Peyer's patch (tissue), 4 donors: Measurements from ENCODE around the gene NAV1. TPM values are rescaled to one million over a fixed set of nuclear protein-coding genes. Genes with fewer than 3 reads are reported as not detected.

ENCODE experiments used
- DNase-seq, 3 donors: peaks; one replicate each; pipeline ENCODE4 v3.0.0-alpha.2; 2017 to 2019
- H3K27ac ChIP-seq, 4 donors: fragments of 200-600 bp; sonication (generic); one replicate each; pipeline ENCODE4 v1.5.1; 2016 to 2019
- H3K27me3 ChIP-seq, 2 donors: fragments of 200-600 bp; sonication (generic); one replicate each; pipeline ENCODE4 v1.5.1; 2019
- H3K36me3 ChIP-seq, 3 donors: fragments of 200-600 bp; sonication (generic); one replicate each; pipeline ENCODE4 v1.5.1; 2016 to 2019
- H3K4me1 ChIP-seq, 4 donors: fragments of 200-600 bp; sonication (generic); one replicate each; pipeline ENCODE4 v1.5.1; 2016 to 2019
- H3K4me3 ChIP-seq, 4 donors: fragments of 200-600 bp; sonication (generic); 1 replicate in 3 of 4; 2 replicates in 1 of 4; pipeline ENCODE4 v1.5.1; 2016 to 2019; ENCODE audit warnings: mild to moderate bottlenecking in 1 of 4
- H3K9me3 ChIP-seq, 4 donors: fragments of 200-600 bp; sonication (generic); one replicate each; pipeline ENCODE4 v1.5.1; 2016 to 2019; ENCODE audit warnings: mild to moderate bottlenecking in 1 of 4
- POLR2A ChIP-seq, 2 donors: fragments of 450-650 bp; IDR thresholded peaks; one replicate each; pipeline ENCODE4 v1.5.1; 2017; ENCODE audit warnings: antibody characterized with exemption in 2 of 2, mild to moderate bottlenecking in 2 of 2, moderate library complexity in 2 of 2
- total RNA-seq, 4 donors: library from RNA; depleted of rRNA; stranded (reverse); fragments of >200 nt; gene quantifications; one replicate each; pipeline ENCODE4 v1.1.0, GENCODE V29; 2016
- TF ChIP-seq, protein P1 (sequence below), 6 experiments: fragments of 450-650 bp in 4 of 6; fragments of 200-600 bp in 2 of 6; sonication (generic) in 1 of 6; IDR thresholded peaks; one replicate each; pipeline ENCODE4 v1.5.1; 2017 to 2019; ENCODE audit warnings: antibody characterized with exemption in 6 of 6, mild to moderate bottlenecking in 3 of 6, moderate library complexity in 1 of 6

The NAV1 gene
- total RNA-seq, 4 donors from 2014 or later, result 6.7 to 47.9 (median 14.9) TPM

- Histone ChIP-seq H3K27me3 (no peaks in the 10 kb centered on the region), H3K9me3 (no peaks in the 10 kb centered on the region), H3K4me1 (peaks cover 0 to 4% (median 0%) of the 10 kb centered on the region in 4 donors), H3K27ac (no peak overlapping the region), H3K36me3 (no peaks in the 10 kb centered on the region), H3K4me3 (no peak overlapping the region)
- no peak for DNase-seq
- no peak for TF ChIP-seq POLR2A (IDR thresholded peaks at IDR 0.05)
- TF ChIP-seq, protein P1, sequence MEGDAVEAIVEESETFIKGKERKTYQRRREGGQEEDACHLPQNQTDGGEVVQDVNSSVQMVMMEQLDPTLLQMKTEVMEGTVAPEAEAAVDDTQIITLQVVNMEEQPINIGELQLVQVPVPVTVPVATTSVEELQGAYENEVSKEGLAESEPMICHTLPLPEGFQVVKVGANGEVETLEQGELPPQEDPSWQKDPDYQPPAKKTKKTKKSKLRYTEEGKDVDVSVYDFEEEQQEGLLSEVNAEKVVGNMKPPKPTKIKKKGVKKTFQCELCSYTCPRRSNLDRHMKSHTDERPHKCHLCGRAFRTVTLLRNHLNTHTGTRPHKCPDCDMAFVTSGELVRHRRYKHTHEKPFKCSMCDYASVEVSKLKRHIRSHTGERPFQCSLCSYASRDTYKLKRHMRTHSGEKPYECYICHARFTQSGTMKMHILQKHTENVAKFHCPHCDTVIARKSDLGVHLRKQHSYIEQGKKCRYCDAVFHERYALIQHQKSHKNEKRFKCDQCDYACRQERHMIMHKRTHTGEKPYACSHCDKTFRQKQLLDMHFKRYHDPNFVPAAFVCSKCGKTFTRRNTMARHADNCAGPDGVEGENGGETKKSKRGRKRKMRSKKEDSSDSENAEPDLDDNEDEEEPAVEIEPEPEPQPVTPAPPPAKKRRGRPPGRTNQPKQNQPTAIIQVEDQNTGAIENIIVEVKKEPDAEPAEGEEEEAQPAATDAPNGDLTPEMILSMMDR (IDR thresholded peaks at IDR 0.05), result no peak
These were observed 16.1 kb downstream of the NAV1 start for GRCh38 chr1:201554789-201555592.

GRCh38 chr1:201555593-201555945, 16.6 kb downstream of the NAV1 start:
- Histone ChIP-seq H3K36me3 (no peaks in the 10 kb centered on the region), H3K27me3 (no peaks in the 10 kb centered on the region), H3K9me3 (no peaks in the 10 kb centered on the region), H3K4me3 (no peak overlapping the region), H3K4me1 (peaks cover 0 to 4% (median 0%) of the 10 kb centered on the region in 4 donors), H3K27ac (no peak overlapping the region)
- TF ChIP-seq, protein P1 (IDR thresholded peaks at IDR 0.05), result no peak
- no peak for TF ChIP-seq POLR2A (IDR thresholded peaks at IDR 0.05)
- DNase-seq, result no peak

DNA sequence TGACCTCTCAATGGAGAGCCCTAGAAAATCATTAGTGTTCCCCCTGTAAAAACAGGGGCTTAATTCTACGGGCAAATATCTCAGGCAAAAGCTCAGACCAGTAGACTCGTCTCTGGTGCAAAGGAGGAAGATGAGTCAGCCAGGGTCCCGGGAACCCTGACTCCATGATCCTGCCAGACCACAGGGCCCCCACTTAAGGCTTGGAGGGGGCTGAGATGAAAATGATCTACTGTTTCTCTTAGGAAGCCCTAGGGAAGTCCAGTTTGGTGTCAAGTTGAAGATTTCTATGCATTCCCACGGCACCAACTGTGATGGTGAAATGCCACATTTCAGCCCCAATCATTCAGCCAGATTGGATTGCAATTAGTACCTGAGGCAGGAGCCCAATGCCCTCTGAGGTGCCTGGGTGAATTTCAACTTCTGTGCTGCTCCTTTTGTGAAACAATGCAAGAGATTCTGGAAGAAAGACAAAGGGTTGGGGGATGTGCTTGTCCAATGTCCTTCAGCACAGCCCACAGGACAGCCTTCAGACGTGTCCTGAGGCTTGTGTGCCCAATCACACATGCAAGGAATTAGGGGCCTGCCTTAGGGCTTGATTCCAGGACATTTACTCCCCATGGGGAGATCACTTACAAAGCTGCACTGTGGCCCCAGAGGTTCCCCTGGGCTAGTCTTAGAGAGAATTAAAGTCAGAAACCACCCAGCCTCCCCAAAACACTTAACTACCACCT, 18.1 kb downstream of the NAV1 start:
- Histone ChIP-seq H3K27ac (no peak overlapping the region), H3K27me3 (no peaks in the 10 kb centered on the region), H3K9me3 (no peaks in the 10 kb centered on the region), H3K4me3 (no peak overlapping the region), H3K36me3 (no peaks in the 10 kb centered on the region), H3K4me1 (peaks cover 0 to 4% (median 0%) of the 10 kb centered on the region in 4 donors)
- DNase-seq, result no peak
- TF ChIP-seq, protein P1 (IDR thresholded peaks at IDR 0.05), result no peak

DNA sequence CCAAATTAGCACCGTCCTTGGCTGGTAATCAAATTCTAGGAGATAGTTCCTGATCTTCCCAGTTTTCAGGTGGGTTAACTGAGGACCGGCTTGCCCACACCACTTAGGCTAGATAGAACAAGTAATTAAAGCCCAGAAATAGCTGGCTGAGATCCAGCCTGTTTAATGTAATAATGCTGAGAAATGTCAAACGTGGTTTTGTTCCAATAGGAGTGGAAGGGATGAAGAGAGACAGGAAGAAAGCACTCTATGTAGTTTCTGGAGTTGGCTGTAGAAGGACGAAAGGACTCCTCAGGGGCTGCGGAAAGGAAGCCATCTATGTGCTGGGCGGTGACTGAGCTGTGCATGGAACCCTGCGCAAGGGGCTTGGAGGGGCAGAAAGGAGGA, 18.6 kb downstream of the NAV1 start:
- no peak for TF ChIP-seq POLR2A (IDR thresholded peaks at IDR 0.05)
- TF ChIP-seq, protein P1 (IDR thresholded peaks at IDR 0.05), result no peak
- peaks cover 0 to 7% (median 0%) of the 10 kb centered on the region in 4 donors for H3K4me1 ChIP-seq

DNA sequence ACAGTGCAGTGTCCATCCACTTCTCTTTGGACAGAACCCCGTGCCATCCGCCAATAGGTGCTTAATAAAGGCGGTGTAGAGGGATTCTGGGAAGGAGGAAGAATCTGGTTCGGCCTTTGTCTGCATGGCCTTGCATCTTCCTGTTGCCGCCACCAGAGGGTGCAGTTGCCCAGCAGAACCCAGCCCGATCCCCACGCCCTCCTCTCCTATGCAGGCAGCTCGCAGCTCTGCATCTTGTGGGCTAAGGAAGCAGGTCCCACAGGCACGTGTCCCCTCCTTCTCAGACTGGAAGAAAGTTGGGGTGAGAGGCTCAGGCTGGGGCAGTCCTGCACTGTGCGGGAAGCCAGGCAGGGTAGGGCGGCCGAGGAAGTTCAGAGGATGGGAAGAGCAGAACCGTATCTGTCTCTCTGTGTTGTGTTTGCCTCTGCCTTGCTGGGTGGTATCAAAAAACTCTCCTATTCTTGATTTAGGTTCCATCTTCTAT, 20.8 kb downstream of the NAV1 start:
- no peaks in the 10 kb centered on the region for H3K36me3 ChIP-seq
- no peak overlapping the region for H3K27ac ChIP-seq
- DNase-seq, result peak; percentile 65 to 86 (median 83)
- no peaks in the 10 kb centered on the region for H3K27me3 ChIP-seq
- peaks cover 0 to 5% (median 0%) of the 10 kb centered on the region in 4 donors for H3K4me1 ChIP-seq
- no peaks in the 10 kb centered on the region for H3K9me3 ChIP-seq
- H3K4me3 ChIP-seq, result no peak overlapping the region
- TF ChIP-seq, protein P1 (IDR thresholded peaks at IDR 0.05), result peak; percentile 77 to 98 (median 93)
- TF ChIP-seq POLR2A (IDR thresholded peaks at IDR 0.05), result no peak

More for the DNA sequence above, 18.6 kb downstream of the NAV1 start:
- no peaks in the 10 kb centered on the region for H3K36me3 ChIP-seq
- H3K27ac ChIP-seq, result peak overlapping the region in 1 of 4 donors; percentile 9
- DNase-seq, result no peak
- H3K9me3 ChIP-seq, result no peaks in the 10 kb centered on the region
- no peaks in the 10 kb centered on the region for H3K27me3 ChIP-seq
- H3K4me3 ChIP-seq, result no peak overlapping the region
